CD4-positive, alpha-beta T cell treated with Interleukin-1 beta for 1 hour (primary cell): ENCODE data around the gene AXIN2.
"Not testable (repeated sequence)": the region's sequence is repeated elsewhere in the genome, so short reads cannot be mapped to it uniquely, and the experiment has no call there.

Experiments used
- DNase-seq, 2 donors: peaks; one replicate each; pipeline ENCODE4 v3.0.0-alpha.2; 2020 to 2022

AXIN2 gene

DNA sequence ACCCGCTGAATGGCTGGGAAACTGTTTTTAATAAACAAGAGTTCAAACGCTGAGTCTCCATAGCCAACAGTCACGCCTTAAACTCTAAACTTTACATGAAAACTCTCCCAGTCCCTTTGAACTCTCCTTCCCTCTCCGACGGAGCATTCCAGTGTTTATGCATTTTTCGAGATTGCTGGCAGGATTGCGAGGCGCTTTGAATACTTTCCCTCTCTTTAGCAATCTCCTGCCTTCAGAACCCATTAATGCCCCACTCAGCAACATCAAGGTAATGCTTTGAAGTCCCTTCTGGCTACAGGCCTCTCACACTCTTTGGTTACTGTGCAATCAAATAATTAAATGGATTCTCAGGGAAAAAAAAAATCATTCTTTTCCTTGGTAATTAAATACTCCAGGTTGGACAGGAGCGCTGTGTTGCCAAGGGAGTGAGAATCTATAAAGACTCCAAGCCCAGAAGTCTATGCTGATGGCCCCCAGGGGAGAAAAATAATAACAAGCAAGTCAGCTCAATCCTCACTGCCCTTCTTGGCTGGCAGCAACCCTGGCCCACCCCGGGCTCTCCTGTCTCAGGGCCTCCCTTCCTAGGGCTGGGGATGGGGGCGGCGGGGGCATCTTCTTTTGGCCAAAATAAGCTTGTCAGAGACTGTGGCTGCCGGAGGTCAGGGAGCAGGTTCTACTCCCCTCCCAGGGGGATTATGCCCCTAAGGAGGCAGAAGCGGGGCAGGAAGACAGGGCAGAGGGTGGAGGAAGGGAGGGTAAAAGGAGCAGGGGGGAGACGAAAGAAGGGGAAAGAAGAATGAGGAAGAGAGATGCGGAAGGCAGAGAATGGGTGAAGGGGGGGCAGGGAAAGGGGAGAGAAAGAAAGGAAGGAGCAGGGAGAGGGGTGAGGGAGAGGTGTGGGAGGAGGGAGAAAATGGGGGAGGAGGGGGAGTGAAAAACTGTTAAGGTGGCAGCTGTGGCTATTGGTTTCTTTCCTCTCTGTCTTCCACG lies 45.2 kb downstream of the AXIN2 start:
- DNase-seq, result no peak

DNA sequence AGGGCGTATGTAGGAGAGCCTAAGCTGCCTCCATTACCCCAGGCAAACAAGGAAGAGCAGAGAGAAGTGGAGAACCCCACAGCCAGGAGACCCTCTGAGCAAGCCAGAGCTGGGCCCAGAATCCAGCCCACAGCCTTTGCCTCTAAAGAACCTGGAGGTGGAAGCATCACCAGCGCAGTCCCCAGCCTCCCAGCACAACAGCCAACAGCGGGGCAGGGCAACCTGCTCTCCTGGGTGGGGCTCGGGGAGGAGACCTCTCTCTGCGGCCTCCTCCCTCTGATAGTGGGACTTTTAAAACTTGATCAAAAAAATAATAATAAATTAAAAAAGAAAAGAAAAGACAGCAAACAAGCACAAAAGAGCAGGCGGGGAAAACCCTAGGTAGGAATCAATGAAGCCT lies 45.9 kb downstream of the AXIN2 start:
- no peak for DNase-seq

DNA sequence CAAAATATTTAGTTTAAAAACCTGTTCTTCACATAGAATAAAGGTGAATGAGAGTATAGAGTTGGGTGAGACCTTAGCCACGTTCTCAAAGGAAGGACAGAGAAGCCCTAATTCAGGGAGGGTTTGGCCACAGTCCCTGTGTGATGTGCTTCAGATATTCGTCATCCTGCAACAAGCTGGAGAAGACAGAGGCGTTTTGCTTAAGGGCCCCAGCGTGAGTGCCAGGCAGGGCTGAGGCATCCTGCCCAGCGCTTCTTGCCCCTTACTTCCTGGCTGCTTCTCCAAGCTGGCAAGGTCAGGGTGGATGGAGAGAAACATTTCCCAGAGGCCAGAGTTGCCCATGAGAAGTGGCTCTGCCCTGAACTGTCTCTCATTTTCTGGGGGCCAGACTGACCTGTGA lies 46.9 kb downstream of the AXIN2 start:
- no peak for DNase-seq

DNA sequence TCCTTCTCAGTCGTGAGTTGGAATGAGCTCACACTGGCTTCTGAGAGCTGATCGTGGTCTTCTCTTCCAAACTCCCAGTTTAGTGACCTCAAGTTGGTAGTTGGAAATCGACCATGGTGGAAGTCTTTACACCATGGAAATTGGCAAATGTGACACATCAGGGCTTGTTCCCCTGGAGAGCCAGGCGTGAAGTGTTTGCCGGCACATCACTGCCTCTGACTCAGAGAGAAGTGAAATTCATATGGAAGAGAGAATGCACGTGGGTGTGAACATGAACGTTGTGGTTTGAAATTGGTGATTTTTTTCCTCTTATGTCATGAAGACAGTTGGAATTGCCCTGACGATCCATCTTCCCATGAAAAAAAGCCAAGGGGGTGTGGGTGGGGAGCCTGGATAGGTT lies 47.4 kb downstream of the AXIN2 start:
- DNase-seq, result no peak

DNA sequence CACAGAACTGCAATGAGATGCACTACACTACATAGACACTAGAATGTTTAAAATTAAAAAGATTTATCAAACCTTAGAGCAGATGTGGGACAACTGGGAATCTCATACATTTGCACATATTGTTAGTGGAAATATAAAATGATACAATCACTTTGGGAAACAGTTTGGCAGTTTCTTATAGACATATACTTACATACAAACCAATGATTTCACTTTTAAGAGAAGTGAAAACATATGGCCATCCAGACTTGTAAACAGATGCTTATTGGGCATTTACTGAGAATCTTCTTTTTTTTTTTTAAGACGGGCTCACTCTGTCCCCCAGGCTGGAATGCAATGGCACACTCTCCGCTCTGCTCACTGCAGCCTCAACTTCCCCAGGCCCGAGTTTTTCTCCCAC lies 50.1 kb downstream of the AXIN2 start:
- DNase-seq, result no peak

DNA sequence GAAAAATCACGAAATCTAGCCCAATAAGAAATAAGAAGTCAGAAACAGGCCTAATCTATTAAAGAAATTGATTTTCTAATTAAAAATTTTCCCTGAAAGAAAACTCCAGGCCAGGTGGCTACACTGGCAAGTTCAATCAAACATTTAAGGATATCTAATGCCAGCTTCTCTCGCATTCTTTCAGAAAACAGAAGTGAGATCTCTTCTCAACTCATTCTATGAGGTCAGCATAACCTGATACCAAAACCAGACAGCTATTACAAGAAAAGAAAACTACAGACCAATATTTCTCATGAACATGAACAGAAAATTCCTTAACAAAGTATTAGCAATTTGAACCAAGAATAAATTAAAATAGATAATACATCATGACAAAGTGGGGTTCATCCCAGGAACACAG lies 52.4 kb downstream of the AXIN2 start:
- no peak for DNase-seq

DNA sequence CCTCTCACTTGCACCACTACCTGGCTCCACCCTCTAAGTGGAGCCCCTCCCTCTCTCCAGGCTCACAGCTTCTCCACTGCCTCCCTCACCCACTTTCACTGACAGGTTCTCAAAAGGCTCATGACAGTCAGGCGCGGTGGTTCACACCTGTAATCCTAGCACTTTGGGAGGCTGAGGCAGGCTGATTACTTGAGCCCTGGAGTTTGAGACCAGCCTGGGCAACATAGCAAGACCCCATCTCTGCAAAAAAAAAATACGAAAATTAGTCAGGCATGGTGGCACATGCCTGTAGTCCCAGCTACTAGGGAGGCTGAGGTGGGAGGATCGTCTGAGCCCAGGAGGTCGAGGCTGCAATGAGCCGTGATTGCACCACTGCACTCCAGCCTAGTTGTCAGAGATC lies 56.8 kb downstream of the AXIN2 start:
- DNase-seq, result not testable (repeated sequence)

DNA sequence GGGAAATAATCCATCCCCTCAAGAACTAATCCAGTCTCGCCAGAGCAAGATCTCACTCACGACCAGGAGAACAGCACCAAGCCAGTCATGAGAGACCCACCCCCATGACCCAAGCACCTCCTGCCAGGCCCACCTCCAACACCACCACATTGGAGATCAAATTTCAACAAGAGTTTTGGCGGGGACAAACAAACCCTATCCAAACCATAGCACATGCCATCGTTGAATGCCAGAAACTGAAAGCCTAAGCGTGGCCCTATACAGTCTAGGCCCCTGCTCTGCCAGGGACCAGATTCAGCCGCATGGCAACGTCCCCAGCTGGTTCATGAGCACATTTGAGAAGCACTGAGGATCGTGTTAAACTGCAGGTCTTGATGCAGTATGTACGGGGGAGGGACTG lies 57.3 kb downstream of the AXIN2 start:
- DNase-seq, result no peak

DNA sequence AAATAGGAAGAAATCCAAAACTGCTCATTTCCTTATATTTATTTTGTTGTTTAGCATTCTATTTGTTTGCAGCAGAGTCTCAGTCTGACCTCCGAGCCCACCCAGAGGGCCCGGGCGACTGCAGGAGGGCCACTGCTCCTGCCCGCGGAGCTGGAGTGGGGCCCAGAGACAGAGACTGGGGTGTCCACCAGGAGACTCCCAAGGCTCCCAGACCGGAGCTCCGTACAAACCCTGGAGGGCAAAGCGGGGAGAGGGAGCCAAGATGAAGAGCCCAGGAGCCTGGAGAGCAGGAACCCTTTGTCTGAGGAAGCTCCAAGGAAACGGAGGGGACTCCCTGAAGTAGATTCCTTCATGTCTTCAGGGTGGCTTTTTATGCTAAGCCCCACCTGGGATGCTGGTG lies 57.9 kb downstream of the AXIN2 start:
- no peak for DNase-seq

DNA sequence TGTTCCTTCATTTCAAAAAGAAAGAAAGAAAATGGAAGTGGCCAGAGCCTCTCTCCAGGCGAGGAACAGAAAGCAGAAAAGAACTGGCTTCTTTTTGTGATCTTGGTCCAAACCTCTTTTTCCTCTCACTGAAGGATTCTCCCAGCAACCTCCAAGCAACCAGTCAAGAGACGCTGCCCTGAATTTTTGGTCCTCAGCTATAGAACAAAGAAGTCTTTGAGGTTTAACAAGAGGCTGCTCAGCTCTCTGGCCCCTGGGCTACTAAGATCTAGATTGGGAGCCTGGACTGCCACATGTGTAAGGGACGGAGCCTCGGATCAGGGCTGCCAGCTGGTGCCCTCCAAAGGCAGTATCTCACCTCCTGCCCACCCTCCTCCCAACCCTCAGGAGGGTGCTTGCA lies 62.6 kb downstream of the AXIN2 start:
- no peak for DNase-seq

DNA sequence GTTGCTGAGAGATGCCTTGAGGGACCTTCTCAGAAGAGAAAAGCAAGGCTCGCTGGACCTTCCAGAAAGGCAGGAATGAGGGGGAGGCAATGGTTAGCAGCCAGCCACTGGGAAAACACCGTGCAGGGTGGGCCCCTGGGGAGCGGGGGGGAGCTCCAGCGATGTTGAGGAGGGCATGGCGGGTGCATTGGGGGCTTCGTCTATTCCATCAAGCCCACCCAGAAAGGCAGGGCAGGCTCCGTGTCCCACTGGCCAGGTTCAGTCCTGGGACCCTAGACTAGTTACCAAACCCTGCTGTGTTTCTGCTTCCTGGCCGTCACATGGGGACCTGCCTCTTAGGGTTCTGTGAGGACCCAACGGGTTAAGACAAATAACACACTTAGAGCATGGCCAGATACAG lies 64.6 kb downstream of the AXIN2 start:
- DNase-seq, result no peak

DNA sequence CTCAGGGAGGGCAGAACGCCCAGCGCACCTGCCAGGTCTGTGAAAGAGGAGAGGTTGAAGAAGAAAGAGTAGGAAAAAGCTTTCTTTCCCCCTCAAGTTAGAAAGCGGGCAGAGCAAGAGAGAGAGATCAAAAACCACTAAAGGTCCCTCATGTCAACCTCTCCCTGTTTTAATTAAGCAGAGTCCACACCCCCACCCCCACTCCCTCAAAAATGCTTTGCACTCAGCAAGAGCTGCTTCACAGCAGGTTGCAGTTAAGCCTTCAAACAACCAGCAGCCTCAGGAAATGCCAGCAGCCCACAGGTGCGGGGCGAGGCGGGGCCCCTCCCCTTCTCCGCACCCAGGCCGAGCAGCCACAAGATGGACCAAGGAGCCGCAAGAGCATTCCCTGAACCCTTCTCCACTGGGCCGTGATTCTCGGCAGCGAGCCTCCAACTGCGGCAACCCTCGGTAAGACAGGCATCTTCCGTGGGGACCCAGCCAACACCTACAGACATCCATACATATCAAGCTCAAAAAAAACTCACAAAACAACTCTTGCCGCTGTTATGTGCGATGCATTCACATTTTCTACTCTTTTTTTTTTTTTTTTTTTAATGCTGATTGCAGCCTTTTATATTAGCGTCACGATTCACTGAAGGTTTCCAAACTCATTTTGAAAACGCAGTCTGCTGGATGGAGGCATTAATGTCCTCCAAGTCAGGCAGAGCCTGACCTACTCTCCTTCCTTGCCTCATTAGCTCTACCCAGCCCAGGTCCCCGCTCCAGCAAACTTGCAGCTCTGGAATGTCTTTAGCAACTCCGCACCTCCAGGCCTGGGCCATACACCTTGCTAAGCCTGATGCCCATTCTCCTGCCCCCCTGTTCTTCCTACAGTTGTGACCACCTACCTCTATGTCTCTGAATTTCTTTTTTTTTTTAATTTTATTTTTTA lies 66.1 kb downstream of the AXIN2 start:
- peak in 1 of 2 donors; percentile 11 for DNase-seq

DNA sequence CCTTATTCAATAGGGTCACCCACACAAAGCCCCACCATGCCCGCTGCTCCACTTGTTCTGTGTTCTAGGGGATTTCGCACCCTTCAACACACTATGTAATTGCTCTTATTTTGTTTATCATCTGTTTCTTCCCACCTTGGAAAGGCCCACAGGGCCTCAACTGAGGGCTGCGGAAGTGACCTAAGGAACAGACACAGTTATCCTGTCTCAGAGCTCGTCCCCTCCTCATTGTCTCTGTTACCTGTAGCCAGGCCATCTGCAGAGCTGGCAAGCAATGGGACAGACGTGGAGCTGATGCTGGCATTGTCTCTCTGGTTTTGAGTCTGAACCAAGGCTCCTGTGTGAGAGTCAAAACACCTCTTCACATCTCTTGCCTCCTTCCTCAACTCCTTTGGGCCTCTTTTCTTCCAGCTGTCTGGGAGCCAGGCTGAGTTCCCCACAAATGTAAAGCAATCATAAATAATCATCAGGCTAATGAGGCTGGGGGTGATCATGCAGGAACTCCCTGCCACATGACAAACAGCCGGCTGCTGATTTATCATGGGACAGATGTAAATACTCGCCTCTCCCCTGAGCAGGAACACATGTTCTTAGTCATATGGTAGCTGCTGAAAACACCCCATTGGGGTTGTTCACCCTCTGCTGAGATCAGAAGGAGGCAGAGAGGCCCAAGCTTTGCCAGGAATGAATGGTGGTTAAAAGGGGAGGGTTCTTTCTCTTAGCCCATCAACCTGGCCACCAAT lies 71.9 kb downstream of the AXIN2 start:
- no peak for DNase-seq

DNA sequence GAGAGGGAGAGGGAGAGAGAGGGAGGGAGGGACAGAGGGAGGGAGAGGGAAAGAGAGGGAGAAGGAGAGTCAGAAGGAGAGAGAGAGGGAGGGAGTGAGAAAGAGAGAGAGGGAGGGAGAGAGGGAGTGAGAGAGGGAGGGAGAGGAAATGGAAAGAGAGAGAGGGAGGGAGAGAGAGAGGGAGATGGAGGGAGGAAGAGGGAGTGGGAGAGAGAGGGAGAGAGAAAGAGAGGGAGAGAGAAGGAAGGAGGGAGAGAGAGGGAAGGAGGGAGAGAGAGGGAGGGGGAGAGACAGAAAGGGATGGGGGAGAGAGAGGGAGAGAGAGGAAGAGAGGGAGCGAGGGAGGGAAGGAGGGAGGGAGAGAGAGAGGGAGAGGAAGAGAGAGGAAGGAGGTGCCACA lies 72.8 kb downstream of the AXIN2 start:
- DNase-seq, result no peak

DNA sequence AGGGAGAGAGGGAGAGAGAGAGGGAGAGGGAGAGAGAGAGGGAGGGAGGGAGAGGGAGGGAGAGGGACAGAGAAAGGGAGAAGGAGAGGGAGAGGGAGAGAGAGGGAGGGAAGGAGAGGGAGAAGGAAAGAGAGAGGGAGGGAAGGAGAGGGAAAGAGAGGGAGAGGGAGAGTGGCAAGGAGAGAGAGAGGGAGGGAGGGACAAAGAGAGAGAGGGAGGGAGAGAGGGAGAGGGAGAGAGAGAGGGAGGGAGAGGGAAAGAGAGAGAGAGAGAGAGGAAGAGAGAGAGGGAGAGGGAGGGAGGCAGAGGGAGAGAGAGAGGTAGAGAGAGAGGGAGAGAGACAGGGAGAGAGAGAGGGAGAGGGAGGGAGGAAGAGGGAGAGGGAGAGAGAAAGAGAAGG lies 73.5 kb downstream of the AXIN2 start:
- DNase-seq, result no peak

DNA sequence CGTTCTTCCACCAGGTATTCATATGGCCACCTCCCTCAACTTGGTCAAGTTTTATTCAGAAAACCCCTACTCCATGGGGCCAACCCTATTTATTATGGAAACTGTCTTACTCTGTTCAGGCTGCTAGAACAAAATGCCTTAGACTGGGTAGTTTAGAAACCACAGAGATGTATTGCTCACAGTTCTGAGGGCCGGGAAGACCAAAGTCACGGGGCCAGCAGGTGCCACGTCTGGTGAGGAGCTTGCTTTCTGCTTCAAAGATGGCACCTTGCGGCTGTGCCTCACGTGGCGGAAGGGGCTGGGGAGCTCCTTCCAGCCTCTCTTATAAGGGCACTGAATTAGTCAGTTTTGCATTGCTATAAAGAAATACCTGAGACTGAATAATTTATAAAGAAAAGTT lies 74.3 kb downstream of the AXIN2 start:
- DNase-seq, result no peak

DNA sequence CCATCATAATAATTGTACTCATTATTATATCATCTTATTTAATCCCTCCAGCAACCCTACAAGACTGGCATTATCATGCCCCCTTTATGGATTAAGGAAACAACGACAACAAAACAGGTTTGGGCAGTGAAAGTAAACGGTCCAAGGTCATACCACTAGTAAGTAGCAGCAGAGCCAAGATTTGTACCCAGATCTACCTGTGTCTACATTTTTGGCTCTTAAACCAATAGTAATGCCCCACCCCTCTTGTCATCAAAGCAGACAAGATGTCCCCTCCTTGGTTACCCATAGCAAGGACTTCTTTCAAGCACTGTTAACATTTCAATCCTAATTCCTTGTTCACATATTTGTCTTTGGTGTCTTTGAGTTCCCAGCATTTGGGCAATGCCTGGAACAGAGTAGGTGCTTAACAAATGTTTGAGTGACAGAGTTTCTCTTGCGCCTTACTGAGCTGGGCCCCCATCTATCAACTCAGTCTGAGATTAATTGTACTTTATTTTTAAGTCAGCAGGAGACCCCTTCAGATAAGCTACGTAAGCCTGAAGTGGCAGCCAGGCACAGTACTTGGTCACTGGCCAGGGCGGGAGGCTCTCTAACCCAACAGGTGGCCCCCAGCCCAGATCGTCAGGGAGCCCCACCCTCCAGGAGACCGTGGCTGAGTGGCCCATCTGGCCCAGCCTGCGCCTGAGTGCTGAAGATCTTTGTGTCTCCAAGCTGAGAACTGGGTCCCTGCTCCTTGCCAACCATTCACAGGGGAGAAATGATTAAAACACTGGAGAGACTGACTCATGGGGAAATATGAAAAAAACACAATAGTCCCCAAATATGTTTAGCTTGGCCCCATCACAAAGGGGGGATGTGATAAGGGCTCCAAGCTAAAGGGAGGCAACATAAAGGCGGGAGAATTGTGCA lies 75.8 kb downstream of the AXIN2 start:
- no peak for DNase-seq

DNA sequence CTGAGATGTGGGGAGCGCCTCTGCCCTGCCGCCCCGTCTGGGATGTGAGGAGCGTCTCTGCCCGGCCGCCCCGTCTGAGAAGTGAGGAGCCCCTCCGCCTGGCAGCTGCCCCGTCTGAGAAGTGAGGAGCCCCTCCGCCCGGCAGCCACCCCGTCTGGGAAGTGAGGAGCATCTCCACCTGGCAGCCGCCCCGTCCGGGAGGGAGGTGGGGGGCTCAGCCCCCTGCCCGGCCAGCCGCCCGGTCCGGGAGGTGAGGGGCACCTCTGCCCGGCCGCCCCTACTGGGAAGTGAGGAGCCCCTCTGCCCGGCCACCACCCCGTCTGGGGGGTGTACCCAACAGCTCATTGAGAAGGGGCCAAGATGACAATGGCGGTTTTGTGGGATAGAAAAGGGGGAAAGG lies 77.0 kb downstream of the AXIN2 start:
- not testable (repeated sequence) for DNase-seq

DNA sequence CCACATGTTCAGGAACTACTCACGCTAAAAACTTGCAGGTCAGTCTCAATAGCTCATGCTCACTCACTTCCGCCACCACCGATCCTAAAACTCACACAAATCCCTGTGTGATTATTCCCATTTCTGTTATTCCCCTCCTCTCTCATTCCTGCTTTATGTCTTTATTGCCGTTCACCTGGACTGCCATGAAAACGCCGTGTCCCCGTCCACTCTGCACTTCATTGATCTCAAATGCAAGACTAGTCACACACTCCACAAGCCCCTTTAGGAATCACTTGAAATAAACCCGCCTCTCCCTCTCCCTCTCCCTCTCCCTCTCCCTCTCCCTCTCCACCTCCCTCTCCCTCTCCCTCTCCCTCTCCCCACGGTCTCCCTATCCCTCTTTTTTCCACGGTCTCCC lies 78.0 kb downstream of the AXIN2 start:
- no peak for DNase-seq

DNA sequence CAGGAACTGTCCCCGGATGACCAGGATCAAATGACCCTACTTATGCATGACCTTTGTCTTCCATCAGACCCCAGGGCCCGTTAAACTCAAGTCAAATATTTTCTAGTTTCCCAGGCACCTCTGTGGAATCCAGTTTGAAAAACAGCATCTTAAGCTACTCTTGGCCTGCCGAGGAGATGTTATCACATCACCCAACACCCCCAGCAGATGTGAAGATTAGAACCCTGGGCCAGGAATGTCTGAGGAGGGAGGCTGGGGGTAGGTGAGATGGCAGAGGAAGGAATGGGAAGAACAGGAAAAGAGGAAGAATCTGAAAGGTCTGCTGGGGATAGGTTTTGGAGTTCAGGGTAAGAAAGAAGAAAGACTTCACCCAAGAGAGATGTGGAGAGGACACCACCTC lies 79.2 kb downstream of the AXIN2 start:
- DNase-seq, result no peak

DNA sequence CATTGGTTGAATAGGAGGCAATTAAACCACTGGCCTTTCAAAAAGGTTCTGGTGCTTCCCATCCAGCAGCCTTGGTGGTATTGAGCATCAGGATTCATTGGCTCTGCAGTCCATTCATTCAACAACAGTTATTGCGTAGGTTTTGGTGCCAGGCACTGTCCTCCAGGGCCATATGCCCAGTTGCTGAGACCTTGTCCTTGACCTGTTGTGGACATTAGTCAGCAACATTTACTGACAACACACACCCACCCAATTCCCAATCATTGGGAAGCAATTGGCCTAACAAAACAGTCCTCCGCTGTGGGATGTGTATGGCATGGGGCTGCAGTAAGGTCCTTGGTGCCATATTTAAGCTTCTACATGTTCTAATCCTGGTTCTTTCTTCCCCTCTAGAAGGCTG lies 82.2 kb downstream of the AXIN2 start:
- DNase-seq, result no peak
